ENCODE data around the gene RHBDD1. TPM values are rescaled to one million over a fixed set of nuclear protein-coding genes. Genes with fewer than 3 reads are reported as not detected.

Gene RHBDD1
- total RNA-seq, 1 donor from 2014 or later, result 34.3 TPM

GRCh38 chr2:227029426-227030105 lies 193.7 kb downstream of the RHBDD1 start:
- H3K27ac Mint-ChIP-seq (ENCODE audit: unreplicated experiment), result no peak overlapping the region
- no peaks in the 10 kb centered on the region for H3K4me1 Mint-ChIP-seq
- H3K27me3 Mint-ChIP-seq (ENCODE audit: low read depth), result no peaks in the 10 kb centered on the region
- DNase-seq (ENCODE audit: low read depth, low spot score), result no peak
- H3K36me3 Mint-ChIP-seq (ENCODE audit: low read depth), result no peaks in the 10 kb centered on the region
- TF ChIP-seq CTCF (conservative IDR thresholded peaks at IDR 0.05), result no peak
- H3K4me3 Mint-ChIP-seq, result no peak overlapping the region
- H3K9me3 Mint-ChIP-seq, result peaks cover 2% of the 10 kb centered on the region

DNA sequence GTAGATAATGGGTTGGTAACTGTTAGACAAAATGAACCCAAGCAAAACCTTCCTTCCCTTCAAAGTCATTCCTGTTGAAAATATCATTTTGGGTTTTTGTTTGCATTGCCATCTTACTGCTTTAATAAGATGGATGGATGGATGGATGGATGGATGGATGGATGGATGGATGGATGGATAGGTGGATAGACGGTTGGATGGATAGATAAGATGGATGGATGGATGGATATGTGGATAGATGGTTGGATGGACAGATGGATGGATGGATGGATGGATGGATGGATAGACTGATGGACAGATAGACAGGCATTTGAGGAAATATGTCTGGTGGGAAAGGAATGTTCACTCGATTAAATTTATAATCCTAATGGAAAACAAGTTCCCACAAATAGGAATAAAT lies 194.9 kb downstream of the RHBDD1 start:
- no peaks in the 10 kb centered on the region for H3K36me3 Mint-ChIP-seq (ENCODE audit: low read depth)
- H3K4me1 Mint-ChIP-seq, result peaks cover 4% of the 10 kb centered on the region
- no peak for DNase-seq (ENCODE audit: low read depth, low spot score)
- H3K27me3 Mint-ChIP-seq (ENCODE audit: low read depth), result no peaks in the 10 kb centered on the region
- H3K4me3 Mint-ChIP-seq, result no peak overlapping the region
- TF ChIP-seq CTCF (conservative IDR thresholded peaks at IDR 0.05), result no peak
- H3K27ac Mint-ChIP-seq (ENCODE audit: unreplicated experiment), result no peak overlapping the region
- H3K9me3 Mint-ChIP-seq, result peaks cover 2% of the 10 kb centered on the region

- Mint-ChIP-seq H3K36me3 (ENCODE audit: low read depth) (no peaks in the 10 kb centered on the region), H3K4me1 (peaks cover 8% of the 10 kb centered on the region), H3K27ac (ENCODE audit: unreplicated experiment) (no peak overlapping the region), H3K27me3 (ENCODE audit: low read depth) (no peaks in the 10 kb centered on the region), H3K4me3 (no peak overlapping the region), H3K9me3 (peaks cover 2% of the 10 kb centered on the region)
- TF ChIP-seq CTCF (conservative IDR thresholded peaks at IDR 0.05), result no peak
- no peak for DNase-seq (ENCODE audit: low read depth, low spot score)
Measured at GRCh38 chr2:227031379-227031778, 195.5 kb downstream of the RHBDD1 start.

DNA sequence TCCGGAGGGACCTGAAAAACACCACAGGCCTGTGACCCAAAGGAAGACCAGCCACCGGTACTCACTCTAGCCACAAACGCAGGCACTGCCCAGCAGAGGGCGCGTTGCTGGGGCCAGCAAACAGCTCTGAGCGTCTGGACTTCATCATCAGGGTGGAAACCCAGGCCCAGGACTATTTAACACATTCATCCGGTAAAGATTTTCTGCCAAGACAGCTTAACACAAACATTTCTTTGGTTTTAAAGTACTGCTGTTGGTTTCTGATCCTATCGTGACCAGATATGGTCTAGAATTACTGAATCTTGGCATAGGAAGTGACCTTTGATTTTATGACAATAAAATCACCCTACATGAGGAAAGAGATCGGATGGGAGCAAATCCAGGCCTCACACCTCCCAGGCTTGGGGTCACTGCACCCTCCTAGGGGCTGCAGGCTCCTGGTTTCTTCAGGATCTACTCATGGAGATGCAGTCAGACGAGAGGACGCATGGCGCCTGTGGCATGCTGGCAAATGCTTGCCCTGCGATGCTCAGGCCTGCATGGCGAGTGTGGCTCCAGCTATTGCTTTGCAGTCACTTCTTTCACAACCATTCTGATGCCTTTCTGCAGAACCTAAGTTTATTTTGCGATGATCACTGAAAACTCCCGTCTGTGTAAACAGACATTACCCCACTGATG lies 197.8 kb downstream of the RHBDD1 start:
- peak; percentile 75 for TF ChIP-seq CTCF (conservative IDR thresholded peaks at IDR 0.05)
- Mint-ChIP-seq H3K27me3 (ENCODE audit: low read depth) (peaks cover 3% of the 10 kb centered on the region), H3K4me3 (no peak overlapping the region), H3K36me3 (ENCODE audit: low read depth) (no peaks in the 10 kb centered on the region), H3K4me1 (peaks cover 8% of the 10 kb centered on the region), H3K27ac (ENCODE audit: unreplicated experiment) (no peak overlapping the region), H3K9me3 (peaks cover 2% of the 10 kb centered on the region)
- DNase-seq (ENCODE audit: low read depth, low spot score), result peak; percentile 60

DNA sequence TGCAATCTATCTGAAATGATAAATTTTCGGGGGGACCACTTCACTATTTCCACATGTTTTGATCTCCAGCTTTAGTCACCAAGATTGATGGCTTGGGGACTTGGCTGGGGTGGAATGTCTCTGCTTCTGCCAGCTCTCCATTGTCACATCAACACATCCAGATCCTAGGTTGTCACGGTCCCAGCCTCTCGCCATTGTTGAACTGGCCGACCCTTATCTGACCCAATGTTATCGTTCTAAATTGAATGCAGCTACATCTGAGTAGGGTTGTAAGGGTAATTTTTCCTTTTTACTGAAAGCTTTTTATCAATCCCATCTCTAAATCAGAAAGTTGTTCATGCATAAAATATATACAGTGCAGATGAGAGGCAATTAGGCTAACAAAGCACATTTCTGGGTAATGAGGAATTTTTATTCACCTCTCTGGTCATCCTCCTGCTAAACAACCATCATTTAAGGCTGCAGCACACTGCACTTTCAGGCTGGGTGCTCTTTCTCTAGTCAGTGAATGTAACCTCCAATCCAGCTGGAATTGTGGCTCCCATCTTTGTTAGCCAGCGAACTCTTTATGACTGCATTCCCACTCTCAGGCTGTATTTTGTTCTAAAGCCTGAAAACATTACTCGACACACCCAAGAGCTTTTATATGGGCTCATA lies 200.0 kb downstream of the RHBDD1 start:
- H3K27ac Mint-ChIP-seq (ENCODE audit: unreplicated experiment), result no peak overlapping the region

More for the DNA sequence above, 200.0 kb downstream of the RHBDD1 start:
- Mint-ChIP-seq H3K36me3 (ENCODE audit: low read depth) (no peaks in the 10 kb centered on the region), H3K27me3 (ENCODE audit: low read depth) (peaks cover 3% of the 10 kb centered on the region), H3K4me1 (peaks cover 8% of the 10 kb centered on the region), H3K4me3 (no peak overlapping the region), H3K9me3 (peaks cover under 1% of the 10 kb centered on the region)
- TF ChIP-seq CTCF (conservative IDR thresholded peaks at IDR 0.05), result no peak
- no peak for DNase-seq (ENCODE audit: low read depth, low spot score)
